HG03460 (cell line): Measurements from ENCODE around the gene MEDAG.

Source experiments
- ATAC-seq: cut with Tn5 transposase; IDR thresholded peaks from one replicate; pipeline ENCODE4 v1.9.1; 2021; ENCODE audit not compliant: unreplicated experiment

Gene MEDAG

DNA sequence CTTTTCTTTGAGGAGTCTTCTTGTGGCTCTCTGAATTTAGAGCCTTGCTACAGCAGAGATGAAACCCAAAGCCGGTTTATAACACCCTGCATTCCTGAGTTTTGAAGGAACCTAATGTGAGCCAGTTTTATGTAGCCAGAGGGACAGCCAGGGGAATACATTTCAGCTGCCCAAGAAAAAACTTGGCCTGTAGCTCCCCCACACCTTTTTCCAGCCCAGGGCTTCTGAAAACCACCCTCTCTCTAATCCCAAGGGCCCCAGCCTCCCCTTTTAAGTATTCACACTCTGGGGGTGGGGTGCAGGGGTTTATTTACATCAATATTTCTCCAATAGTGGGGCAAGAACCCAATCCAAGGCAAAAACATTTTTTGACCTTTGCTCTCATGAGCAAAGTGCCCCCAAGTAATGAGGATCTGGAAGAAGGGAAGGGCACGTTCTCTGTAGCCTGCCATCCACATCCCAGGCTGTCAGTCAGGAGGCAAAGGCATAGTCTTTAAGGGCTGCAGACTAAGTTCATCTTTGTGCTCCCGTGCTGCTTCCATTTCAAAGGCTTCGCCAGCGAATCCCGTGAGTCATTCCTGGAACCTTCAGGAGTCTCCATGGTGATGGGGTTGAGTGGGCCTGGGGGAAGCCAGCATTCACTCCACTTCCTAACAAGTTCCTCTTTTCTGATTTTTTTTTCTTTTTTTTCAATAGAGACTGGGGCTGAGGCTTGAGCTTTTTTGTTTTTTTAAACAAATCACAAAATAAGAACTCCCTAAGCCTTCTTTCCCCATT, 33.2 kb upstream of the MEDAG start:
- no peak for ATAC-seq

DNA sequence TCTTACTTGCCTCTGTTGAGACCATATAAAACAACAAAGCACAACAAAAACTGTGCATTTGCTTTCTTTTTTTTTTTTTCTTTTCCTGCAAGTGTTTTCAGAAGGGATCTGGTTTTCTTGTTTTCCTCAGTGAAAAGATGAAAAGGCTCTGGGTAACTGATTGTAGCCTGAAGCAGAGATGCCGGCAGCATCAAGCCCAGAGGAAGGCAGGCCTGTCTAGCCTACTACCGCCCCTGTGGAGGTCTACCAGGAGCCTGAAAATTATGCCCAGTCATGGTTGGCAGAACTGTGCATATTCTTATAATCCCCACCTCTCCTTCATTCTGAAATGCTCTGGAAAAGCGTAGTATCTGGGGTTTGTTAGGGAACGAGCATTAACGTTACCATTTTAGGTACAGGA, 32.6 kb upstream of the MEDAG start:
- no peak for ATAC-seq

DNA sequence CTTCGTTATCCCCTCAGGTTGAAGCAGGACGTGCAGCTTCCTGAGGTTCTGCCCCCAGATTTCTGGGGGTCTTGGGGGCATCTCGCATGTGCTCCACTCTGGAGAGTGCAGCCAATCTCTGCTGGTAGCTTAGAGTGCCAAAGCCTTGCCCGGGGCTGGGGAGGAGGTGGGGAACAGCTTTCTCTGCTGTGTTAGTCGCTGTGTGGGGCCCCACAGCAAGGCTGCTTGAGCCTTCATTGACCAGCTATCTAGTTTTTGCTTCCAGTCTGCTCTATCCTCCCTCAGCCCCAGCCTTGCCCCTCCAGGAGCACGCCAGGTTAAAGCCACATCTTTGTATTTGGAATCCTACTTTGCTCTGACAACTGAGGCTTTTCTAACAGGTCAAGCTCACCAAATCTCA, 32.0 kb upstream of the MEDAG start:
- ATAC-seq = no peak

DNA sequence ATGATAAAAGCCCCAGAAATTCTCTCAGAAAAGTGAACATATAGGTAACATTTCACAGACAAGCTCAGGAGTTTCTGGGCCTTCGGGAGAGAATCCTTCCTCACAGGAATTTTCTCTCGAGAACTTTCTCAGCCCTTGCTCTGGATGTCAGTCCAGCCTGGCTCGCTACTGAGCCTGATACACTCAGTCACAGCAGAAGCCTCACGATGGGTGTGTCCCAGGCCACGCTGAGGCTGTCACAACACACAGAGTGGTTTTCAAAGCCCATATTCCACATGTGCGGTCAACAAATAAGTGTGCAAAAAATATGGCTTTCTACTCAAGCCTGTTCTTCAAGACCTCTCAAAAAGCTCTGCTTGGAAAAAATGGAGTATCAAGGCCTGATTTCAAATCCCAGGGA, 31.5 kb upstream of the MEDAG start:
- ATAC-seq = no peak

GRCh38 chr13:30877335-30877734, 28.7 kb upstream of the MEDAG start:
- no peak for ATAC-seq

GRCh38 chr13:30880151-30880855, 25.8 kb upstream of the MEDAG start:
- no peak for ATAC-seq

DNA sequence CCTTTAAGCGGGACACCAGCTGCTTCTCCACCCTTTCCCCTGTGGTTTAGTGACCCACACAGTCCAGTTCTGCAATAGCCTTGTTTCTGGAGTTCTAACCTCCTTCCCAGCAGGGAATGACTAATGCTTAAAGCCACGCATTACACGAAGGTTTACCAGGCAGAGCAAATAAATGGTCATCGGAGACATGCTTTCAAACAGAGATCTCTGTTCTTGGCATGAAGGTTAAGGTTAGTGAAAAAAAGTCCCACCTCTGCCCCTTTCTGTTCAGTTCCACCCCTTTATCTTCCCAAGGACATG, 25.3 kb upstream of the MEDAG start:
- ATAC-seq = no peak

- ATAC-seq = no peak
Observed at GRCh38 chr13:30881191-30881651, 24.9 kb upstream of the MEDAG start.

- ATAC-seq = no peak
Observed at GRCh38 chr13:30882026-30882850, 23.8 kb upstream of the MEDAG start.

- ATAC-seq = no peak
Observed at GRCh38 chr13:30882996-30883766, 22.9 kb upstream of the MEDAG start.

DNA sequence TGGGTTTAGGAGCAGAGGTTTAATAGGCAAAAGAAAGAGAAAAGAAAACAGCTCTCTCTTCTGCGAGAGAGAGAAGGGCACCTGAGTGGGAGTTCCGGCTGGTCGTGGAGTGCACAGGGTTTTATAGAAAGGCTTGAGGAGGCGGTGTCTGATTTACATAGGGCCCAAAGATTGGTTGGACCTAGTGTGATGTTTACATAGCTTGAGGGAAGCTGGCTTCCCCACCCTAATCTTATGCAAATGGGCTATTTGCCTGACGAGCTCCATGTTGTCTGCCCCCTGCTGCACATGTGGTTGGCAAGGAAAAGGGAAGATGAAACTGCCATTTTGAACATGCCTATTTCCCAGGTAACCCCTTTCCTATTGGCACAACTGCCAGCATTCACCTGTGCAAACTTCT, 21.5 kb upstream of the MEDAG start:
- no peak for ATAC-seq

DNA sequence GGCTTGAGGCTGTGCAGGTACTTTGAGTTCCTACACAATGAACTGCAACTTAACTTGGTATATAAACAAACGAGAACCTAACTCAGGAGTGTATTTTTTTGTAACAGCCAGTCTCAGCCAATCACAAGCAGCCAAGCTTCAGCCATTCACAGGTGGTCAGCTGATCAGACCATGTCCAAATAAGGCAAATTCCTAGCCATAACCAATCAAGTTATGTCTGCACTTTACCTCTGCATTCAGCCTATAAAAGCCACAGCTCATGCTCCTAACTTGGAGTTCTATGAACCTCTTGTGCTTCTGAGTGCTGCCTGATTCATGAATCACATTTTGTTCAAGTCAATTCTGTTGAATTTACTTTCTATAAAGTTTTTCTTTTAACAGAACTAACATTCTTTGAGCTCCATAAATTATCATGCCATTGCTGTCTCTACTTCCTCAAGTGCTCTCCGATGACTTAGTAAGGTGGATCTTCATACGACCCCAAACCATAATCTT, 16.8 kb upstream of the MEDAG start:
- no peak for ATAC-seq

DNA sequence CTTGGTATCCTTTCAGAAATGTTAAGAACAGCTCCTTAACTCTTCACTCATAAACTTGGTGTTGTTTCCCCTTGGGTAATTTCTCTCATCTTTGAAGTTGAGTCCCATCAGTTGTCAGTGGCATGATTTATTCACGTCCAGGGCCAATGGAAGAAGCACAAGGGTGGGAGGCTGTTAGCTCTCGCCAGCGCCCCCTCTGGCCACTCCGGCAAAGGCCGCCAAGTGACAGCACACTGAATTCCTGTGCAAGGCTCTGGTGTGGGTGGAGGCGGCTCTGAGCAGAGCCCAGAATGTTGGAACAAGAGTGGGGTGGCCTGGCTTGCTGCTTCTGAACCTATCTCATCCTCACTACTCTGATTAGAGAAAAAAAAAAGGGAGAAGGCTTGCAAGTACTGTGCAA, 13.1 kb upstream of the MEDAG start:
- ATAC-seq = no peak

DNA sequence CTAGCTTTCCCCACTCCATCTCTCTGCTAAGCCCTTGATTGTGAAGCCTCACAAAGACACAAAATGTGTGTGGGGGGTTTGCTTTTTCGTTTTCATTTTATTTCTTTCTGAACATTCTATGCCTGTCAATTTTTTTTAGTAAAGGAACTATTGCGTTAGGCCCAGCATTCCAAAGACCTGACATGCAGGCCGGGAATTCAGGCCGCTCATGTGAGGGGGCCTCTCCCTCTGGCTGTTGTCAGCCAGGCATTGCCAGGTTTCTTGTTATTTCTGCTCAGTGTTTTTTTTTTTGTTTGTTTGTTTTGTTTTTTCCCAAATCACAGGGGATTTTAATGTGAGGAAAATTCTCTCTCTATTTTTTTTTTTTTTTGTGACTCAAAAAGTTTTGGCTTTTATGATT, 10.3 kb upstream of the MEDAG start:
- ATAC-seq = no peak

DNA sequence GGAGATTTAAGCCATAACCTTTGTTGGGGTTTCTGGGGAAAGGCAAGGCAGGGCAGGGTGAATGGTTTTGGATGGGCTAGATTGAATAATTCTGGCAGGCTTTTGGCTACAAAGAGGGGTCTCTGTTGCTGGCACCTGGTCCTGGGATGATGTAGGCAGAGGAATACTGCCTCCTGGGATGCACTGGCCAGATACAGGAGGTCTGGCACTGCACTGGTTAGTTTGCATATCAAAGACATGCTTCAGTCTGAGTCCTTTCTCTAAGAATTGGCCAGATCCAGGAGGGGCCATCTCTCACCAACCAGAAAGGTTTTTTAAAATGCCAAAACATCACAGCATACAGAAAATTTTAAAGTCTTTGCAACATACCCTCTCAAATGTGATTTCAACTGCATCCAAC, 8.0 kb upstream of the MEDAG start:
- ATAC-seq = no peak

GRCh38 chr13:30898678-30899241, 7.3 kb upstream of the MEDAG start:
- ATAC-seq = no peak

GRCh38 chr13:30900436-30900835, 5.6 kb upstream of the MEDAG start:
- no peak for ATAC-seq

DNA sequence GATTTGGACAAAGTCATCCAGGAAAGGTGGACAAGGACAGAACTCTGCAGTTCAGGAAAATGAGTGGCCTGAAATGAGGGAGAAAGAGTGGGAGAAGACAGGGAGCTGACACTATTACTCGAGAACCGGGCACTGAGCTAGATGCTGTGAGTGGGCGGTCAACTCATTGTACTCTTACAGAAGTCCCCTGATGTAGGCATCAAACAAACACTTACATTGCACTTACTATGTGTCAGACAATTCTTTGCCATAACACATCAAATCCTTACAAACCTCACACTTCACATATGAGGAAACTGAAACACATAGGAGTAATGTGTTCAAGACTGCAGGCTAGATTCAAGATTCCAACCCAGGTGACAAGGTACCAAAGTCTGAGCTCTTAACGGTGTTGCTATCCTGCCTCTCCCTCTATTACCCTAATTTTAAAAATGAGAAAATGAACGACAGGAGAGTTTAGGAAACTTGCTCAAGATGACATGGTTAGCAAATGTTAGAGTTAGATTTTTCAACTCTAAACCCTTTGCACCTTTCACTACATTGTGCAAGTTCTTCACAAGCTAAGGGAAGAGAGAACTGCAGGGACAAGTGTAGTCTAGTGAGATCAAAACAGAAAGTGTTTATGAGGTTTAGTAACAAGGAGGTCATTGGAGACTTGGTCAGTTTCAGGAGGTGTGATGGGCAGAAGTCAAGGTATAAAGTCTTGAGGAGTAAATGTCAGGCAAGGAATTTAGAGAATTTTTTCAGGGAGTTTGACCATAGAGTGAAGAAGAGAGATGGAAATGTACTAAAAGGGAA, 4.9 kb upstream of the MEDAG start:
- ATAC-seq = no peak

- no peak for ATAC-seq
Observed at GRCh38 chr13:30904043-30904442, 2.0 kb upstream of the MEDAG start.
